ENCODE measurements around the gene DPRX.

DPRX gene

GRCh38 chr19:53621885-53622740 lies 9.7 kb upstream of the DPRX start:
- H2AFZ ChIP-seq (ENCODE audit: low read depth, low read length), result no peak overlapping the region
- no peaks in the 10 kb centered on the region for H4K20me1 ChIP-seq (ENCODE audit: insufficient read depth, low read length)
- H3K4me2 ChIP-seq (ENCODE audit: low read length), result no peak overlapping the region
- H3K27ac ChIP-seq (ENCODE audit: low read length), result no peak overlapping the region
- H3K4me1 ChIP-seq (ENCODE audit: low read length), result no peaks in the 10 kb centered on the region
- no peaks in the 10 kb centered on the region for H3K36me3 ChIP-seq (replicated peaks; ENCODE audit: low read depth, low read length)
- H3K9me3 ChIP-seq (ENCODE audit: insufficient read depth, low read length), result peaks cover 12% of the 10 kb centered on the region; the same call in 1 of the 2 replicates
- H3K79me2 ChIP-seq (ENCODE audit: low read length), result no peaks in the 10 kb centered on the region
- H3K4me3 ChIP-seq (ENCODE audit: low read length), result no peak overlapping the region
- TF ChIP-seq EZH2phosphoT487 (IDR thresholded peaks at IDR 0.05; ENCODE audit: low read depth) (no peak), CTCF (IDR thresholded peaks at IDR 0.05; ENCODE audit: low read depth, low read length) (no peak)
- H3K27me3 ChIP-seq (ENCODE audit: low read depth, low read length), result no peaks in the 10 kb centered on the region
- no peak overlapping the region for H3K9ac ChIP-seq (ENCODE audit: low read length)

- H4K20me1 ChIP-seq (ENCODE audit: insufficient read depth, low read length), result no peaks in the 10 kb centered on the region
- H2AFZ ChIP-seq (ENCODE audit: low read depth, low read length), result no peak overlapping the region
- H3K27me3 ChIP-seq (ENCODE audit: low read depth, low read length), result no peaks in the 10 kb centered on the region
- no peaks in the 10 kb centered on the region for H3K36me3 ChIP-seq (replicated peaks; ENCODE audit: low read depth, low read length)
- no peak for TF ChIP-seq EZH2phosphoT487 (IDR thresholded peaks at IDR 0.05; ENCODE audit: low read depth)
- TF ChIP-seq CTCF (IDR thresholded peaks at IDR 0.05; ENCODE audit: low read depth, low read length), result no peak
- H3K4me2 ChIP-seq (ENCODE audit: low read length), result no peak overlapping the region
- H3K9ac ChIP-seq (ENCODE audit: low read length), result no peak overlapping the region
- peaks cover 12% of the 10 kb centered on the region; the same call in 1 of the 2 replicates for H3K9me3 ChIP-seq (ENCODE audit: insufficient read depth, low read length)
- no peak overlapping the region for H3K27ac ChIP-seq (ENCODE audit: low read length)
- H3K79me2 ChIP-seq (ENCODE audit: low read length), result no peaks in the 10 kb centered on the region
- H3K4me1 ChIP-seq (ENCODE audit: low read length), result no peaks in the 10 kb centered on the region
- H3K4me3 ChIP-seq (ENCODE audit: low read length), result no peak overlapping the region
Observed at GRCh38 chr19:53624771-53625545, 6.8 kb upstream of the DPRX start.

GRCh38 chr19:53626486-53626885 lies 5.3 kb upstream of the DPRX start:
- Histone ChIP-seq H3K27me3 (ENCODE audit: low read depth, low read length) (no peaks in the 10 kb centered on the region), H3K4me1 (ENCODE audit: low read length) (no peaks in the 10 kb centered on the region), H3K4me3 (ENCODE audit: low read length) (no peak overlapping the region), H3K4me2 (ENCODE audit: low read length) (no peak overlapping the region), H3K36me3 (replicated peaks; ENCODE audit: low read depth, low read length) (no peaks in the 10 kb centered on the region), H4K20me1 (ENCODE audit: insufficient read depth, low read length) (no peaks in the 10 kb centered on the region), H3K27ac (ENCODE audit: low read length) (no peak overlapping the region), H3K79me2 (ENCODE audit: low read length) (no peaks in the 10 kb centered on the region), H3K9ac (ENCODE audit: low read length) (no peak overlapping the region), H2AFZ (ENCODE audit: low read depth, low read length) (no peak overlapping the region), H3K9me3 (ENCODE audit: insufficient read depth, low read length) (peaks cover 12% of the 10 kb centered on the region; the same call in 1 of the 2 replicates)
- TF ChIP-seq CTCF (IDR thresholded peaks at IDR 0.05; ENCODE audit: low read depth, low read length) (no peak), EZH2phosphoT487 (IDR thresholded peaks at IDR 0.05; ENCODE audit: low read depth) (no peak)

- TF ChIP-seq CTCF (IDR thresholded peaks at IDR 0.05; ENCODE audit: low read depth, low read length) (no peak), EZH2phosphoT487 (IDR thresholded peaks at IDR 0.05; ENCODE audit: low read depth) (no peak)
- no peaks in the 10 kb centered on the region for H3K4me1 ChIP-seq (ENCODE audit: low read length)
Observed at GRCh38 chr19:53626976-53627375, 4.8 kb upstream of the DPRX start.

More at GRCh38 chr19:53626976-53627375, 4.8 kb upstream of the DPRX start:
- H3K27ac ChIP-seq (ENCODE audit: low read length), result no peak overlapping the region
- no peaks in the 10 kb centered on the region for H4K20me1 ChIP-seq (ENCODE audit: insufficient read depth, low read length)
- H3K27me3 ChIP-seq (ENCODE audit: low read depth, low read length), result no peaks in the 10 kb centered on the region
- no peak overlapping the region for H3K9ac ChIP-seq (ENCODE audit: low read length)
- no peaks in the 10 kb centered on the region for H3K36me3 ChIP-seq (replicated peaks; ENCODE audit: low read depth, low read length)
- no peak overlapping the region for H2AFZ ChIP-seq (ENCODE audit: low read depth, low read length)
- H3K9me3 ChIP-seq (ENCODE audit: insufficient read depth, low read length), result peaks cover 8% of the 10 kb centered on the region; the same call in 1 of the 2 replicates
- H3K4me2 ChIP-seq (ENCODE audit: low read length), result no peak overlapping the region
- H3K4me3 ChIP-seq (ENCODE audit: low read length), result no peak overlapping the region
- no peaks in the 10 kb centered on the region for H3K79me2 ChIP-seq (ENCODE audit: low read length)
